Measurements from ENCODE around the gene IGFN1.

- TF ChIP-seq CTCF (IDR thresholded peaks at IDR 0.05; ENCODE audit: extremely low read depth in 1 of 2, insufficient read depth in 1 of 2, low read depth in 1 of 2, low read length in 2 of 2), result no peak
- TF ChIP-seq POLR2AphosphoS5 (IDR thresholded peaks at IDR 0.05; ENCODE audit: insufficient read depth, low read depth, low read length), result no peak
- TF ChIP-seq EZH2 (IDR thresholded peaks at IDR 0.05; ENCODE audit: borderline replicate concordance, low read depth, low read length, severe bottlenecking), result no peak
Measured at GRCh38 chr1:201214886-201215285, 24.3 kb downstream of the IGFN1 start.

Measured in endothelial cell of umbilical vein (primary cell).